CD4-positive, alpha-beta T cell treated with Interleukin-10 for 1 hour (primary cell): ENCODE data around the gene PIEZO2.

Experiments
- DNase-seq: peaks from one replicate; pipeline ENCODE4 v3.0.0-alpha.2; 2020

PIEZO2 gene

DNA sequence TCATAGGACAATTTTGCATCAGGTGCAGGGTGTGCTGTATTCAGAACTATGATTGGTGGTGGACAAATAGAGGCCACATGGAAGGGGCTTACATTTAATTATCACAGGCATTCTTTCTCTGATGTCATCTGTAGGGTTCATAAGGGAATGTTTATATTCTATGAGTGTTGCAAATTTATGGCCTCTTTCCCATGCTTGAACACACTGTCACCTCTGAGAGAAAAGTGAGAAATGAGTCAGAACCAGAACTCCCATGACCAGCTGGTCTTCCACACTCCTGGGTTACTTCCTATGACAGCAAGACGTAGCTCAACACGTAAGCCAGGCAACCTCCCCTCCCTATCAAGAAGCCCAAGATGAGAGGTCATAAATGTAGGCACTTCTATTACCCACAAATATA is 310.8 kb downstream of the PIEZO2 start:
- DNase-seq, result no peak

DNA sequence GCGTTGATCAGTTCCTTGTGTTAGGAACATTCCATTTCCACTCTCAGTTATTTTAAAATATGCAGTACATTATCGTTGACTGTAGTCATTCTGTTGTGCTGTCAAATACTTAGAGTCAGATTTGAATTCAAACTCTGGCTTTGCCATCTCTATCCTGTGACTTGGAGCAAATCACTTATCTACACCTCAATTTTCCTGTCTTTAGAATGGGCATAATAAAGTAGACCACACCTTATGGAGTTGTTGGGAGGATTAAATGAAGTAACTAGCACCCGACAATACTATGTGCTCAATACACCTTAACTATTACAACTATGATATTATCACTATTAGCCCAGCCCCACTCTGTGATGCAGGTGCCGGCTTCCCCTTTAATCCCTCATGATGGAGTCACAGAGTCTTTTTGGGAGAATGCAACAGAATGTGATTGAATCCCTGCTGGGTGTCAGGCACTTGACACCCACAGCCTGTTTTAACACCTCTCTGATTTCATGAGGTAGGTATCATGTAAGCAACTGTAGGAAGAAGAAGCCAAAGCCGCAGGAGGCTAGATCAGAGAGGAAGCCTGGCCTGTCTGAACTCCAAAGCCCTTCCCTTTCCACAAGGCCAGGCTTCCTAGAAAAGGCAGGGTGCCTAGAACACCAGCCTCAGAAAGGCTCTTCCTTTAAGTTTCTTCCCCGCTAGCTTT is 315.1 kb downstream of the PIEZO2 start:
- DNase-seq, result no peak

DNA sequence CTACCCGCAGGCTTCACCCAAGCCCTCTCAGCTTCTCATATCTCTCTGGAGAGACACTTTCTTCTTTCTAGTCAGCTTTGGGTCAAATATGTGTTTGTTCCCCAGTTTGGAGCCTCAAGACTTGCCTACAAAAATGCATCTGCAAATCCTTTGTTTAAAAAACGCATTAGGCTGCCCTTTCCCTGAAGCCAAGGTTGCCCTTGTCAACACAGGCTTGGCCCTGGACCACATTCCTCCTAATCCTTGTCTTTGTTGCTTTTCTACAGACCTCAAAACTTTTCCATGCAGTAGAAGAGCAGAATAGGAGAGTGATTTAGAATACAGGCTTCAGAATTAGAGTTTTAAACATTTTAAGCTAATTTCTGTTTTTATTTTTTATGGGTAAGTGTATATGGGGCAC is 315.7 kb downstream of the PIEZO2 start:
- DNase-seq, result no peak

DNA sequence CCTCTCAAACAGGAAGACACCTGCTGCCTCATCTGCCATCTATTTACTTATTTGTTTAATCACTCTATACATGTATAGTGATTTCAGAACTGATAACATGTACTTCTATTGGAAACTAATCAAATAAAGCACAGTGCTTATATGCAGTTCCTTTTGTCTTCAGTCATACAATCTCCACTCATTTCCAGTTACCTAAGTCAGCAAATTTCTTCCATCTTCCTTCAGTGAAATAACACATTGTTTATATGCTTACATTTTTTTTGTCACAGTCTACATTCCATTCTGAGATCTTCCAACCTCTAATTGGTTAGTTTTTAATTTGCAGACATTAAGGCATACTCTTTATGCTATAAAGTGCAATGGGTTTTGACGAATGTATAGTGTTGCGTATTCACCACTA is 323.0 kb downstream of the PIEZO2 start:
- no peak for DNase-seq

DNA sequence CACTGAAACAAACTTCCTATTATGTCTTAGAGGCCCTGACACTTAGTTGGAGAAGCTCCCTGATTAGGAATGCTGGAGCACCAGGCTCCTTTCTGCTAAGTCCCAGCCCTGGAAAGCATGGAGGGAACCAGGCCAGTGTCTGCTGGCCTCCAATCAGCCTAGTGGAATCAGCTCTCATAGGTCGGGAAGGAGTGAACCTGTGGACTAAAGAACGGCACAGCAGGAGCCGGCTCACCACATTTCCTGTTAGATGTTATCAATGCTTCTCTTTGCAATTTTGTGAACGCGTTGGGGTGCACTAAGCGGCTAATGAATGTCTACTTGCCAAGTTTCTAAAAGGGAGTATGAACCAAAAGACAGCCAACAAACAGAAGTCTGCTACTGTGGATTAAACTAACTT is 326.9 kb downstream of the PIEZO2 start:
- no peak for DNase-seq

DNA sequence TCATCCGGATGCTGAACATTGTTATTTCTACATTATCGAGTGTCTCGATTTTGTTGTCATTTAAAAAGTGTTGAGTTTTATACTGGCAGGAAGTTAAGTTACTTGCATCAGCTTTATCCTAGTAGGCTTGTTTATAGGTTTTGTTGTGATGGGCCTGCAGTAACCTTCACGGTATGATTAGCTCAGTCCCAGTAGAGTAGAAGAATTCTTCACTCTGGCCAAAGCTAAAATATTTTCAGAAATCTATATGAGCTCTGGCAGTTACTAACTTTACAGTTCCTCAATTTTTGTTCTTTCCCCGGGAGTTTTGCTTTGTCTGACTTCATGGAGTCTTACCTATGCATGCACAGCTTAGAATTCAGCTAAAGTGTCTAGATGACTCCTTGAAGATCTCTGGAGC is 328.7 kb downstream of the PIEZO2 start:
- no peak for DNase-seq

DNA sequence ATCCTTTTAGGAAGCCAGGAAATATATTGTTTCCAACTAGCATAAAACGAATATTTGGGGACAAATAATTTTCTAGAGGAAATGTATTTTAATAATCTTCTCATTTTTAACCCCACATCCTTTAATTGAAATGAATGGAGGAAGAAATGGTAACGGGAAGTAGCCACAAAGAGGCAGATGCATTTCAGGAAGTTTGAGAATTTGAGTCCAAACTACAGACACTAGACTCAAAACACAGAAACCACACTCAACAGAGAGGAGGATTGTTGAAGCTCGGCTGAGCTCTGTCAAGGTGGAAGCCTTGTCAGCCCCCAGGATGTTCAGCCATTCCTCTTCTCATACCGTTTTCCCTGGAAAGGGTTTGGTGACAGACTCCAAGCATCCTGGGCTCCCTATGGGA is 335.0 kb downstream of the PIEZO2 start:
- no peak for DNase-seq

DNA sequence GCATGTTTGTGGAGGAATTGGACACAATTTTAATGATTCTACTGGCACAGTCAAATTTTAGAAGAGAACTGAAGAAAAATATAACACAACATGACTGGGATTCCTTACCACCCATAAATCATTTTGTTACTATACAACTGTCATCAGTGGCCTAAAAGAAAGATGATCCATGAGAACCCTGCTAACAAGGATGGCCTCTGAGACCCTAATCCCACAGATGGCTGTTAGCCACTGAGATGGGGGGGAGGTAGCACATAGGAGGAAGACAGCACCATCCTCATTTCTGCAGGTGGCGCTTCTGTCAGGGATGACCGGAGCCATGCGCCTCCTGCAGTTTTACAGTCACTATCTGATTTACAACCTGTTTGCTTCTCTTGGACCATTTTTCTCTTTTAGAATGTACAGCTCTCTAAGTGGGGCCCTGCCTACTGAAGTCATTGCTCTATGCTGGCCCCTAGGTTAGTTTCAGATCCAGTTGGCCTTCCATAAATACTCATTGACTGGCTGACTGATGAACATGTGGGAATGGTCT is 343.7 kb downstream of the PIEZO2 start:
- DNase-seq, result no peak

DNA sequence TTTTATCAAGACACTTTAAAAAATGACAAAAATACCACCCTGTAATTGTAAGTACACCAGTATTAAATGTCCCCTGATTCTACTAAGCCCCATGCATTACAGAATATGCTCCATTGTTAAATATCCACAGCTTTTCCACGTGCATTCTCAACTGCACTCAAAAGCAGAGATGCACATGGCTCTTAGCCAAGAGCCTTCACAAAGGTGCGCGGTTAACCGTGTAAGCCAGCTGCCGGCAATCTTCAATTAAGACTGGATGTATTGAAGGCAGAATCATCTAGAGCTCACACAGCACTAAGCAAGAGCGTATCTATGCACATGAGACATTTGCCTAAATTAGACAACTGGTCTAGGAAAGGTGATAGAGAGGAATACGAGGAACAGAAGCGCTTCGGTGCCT is 345.2 kb downstream of the PIEZO2 start:
- DNase-seq, result no peak

DNA sequence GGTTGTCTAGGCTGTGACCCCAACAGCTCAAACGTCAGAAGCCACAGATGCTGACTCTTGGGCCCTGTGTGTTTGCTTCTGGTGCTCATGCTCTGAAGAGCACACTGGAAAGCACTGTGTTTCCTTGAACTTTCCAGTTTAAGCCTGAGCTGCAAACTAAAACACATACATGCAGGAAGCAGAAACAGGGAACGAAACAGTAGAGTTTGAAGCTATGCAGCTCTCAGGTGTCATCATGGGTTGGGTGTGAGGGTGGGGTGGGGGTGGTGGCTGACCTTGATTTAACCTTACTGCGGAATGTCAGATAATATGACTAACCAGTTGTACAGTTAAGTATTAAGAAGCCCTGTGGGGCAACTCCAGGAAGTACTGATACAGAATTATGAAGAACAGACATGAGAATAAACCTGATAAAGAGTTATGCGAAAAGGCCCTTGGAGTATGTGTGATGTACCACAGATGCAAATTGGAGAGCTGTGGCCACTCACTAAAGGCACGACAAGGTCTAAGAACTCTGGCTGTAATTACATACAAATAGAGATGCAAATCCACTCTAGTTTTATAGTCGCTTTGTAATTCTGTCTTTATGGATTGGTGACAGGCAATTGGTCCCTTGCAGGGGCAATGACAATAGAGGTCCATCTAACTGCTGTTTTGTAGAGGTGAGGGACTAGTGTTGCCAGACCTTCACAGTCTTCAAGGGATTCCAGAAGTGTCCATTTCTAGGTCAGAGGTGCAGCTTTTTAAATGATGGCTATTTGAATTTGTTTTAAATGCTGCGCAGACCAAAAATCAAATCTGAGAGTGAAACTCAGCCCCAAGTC is 350.4 kb downstream of the PIEZO2 start:
- no peak for DNase-seq

DNA sequence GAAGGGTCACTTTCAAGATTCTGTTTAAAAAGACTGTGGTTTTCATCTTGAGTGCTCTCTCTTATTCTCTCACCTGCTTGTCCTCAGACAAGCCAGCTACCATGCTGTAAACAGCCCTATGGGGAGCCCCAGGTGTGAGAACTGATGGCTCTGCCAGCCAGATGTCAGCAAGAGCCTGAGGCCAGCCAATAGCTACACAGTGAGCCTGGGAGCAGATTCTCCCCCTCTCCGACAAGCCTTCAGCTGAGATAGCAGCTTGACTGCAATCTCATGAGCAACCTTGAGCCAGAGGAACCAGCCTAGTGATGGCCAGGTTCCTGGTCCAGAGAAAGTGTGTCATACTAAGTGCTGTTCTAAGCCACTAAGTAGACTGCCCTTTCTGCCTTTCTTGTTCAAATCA is 351.5 kb downstream of the PIEZO2 start:
- no peak for DNase-seq

DNA sequence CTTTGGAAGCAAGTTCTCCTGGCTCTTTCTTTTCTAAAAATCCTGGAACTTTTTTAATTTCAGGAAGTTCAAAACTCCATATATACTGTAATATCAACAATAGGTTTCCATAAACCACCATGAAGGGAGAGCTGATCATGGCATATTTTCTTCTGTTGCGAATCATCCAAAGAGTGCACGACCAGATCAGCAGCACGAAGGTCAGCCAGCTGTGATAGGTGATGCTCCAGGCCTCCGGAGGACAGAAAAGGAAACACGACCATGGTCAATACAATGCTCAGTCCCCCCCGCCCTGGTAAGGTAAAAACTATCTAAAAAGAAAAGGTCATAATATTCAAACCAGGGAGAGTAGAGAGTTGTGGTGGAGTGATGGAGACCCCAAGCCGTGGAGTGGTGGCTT is 354.6 kb downstream of the PIEZO2 start:
- no peak for DNase-seq

DNA sequence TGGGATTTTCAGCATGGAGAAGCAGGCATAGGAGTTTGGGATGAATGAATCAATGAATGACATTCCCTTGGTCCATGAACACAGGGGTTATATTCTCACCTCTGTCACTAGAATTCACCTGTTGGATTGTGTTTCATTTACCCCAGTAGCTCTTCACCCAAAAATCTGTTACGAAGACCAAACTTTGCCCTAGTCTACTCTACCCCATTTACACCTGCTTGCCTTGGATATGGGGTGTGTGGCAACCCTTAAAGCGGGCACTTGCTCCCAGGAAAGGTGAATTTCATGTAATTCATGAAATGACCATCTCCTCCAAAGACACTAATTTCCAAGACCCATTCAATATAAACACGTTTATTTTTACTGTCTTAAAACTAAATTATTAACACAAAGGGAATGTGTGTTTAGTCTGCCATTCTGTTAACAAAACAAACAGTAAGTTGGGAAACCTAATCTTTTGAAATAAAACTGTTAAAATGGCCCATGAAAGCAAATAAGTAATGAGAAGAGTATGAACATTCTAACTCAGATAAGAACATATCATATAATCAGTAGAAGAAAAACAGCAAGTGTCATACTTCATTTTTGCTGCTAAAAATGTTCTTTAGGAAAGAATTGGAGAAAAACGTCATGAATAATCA is 355.5 kb downstream of the PIEZO2 start:
- no peak for DNase-seq

DNA sequence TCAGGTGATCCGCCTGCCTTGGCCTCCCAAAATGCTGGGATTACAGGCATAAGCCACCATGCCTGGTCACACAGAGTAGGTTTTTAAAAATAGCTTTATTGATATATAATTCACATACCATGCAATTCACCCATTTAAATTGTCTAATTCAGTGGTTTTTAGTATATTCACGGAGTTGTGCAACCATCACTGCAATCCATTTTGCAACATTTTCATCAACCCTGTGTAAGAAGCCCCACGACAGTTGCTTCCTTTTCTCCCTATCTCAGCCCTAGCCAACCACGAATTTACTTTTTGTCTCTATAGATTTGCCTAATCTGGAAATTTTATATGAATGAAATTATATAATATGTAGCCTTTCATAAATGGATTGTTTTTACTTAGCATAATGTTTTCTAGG is 357.2 kb downstream of the PIEZO2 start:
- no peak for DNase-seq

DNA sequence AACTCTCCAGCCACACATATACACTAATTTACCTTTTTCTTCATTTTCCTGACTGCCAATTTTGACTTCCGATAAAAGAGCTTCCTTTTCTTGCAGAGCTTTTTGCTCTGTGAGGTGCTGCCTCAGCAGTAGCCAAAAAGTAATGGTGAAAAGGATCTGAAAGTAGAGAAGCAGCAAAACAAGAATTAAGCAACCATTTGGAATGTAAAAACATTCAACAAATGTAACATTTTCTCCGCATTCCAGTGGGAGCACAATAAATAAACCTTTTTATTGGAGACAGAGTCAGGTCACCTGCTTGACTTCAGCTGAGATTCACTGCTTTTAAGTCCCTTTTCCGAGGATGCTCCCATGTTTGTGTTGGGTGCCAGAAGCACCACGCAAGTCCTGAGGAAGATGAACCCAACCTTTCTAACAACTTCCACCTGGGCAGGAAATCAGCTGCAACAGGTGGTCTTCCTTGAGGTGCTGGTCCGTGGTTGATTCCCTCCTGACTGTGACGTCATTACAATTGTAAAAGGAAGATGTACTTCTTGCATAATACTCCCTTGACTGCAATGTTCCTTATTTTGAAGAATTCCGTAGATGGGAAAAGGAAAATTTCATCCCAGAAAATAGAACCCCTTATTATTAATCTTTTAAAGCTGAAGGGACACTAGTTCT is 358.1 kb downstream of the PIEZO2 start:
- no peak for DNase-seq

DNA sequence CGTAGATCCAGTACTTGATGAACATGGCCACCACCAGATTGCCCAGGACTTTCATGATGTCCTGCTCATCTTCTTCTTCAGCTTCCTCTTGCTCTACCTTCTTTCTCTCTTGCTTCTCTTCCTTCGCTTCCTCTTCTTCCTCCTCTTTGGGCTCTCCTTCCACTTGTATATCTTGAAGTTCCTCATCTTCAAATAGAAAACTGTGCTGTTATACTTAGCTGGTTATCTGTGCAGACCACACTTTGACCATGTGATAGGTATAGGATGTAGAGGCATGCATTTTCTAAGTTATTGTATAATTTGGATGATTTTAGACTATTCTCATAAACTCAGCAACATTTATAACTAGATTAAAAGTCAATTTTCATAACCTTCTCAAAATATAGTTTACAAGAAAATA is 360.2 kb downstream of the PIEZO2 start:
- no peak for DNase-seq

DNA sequence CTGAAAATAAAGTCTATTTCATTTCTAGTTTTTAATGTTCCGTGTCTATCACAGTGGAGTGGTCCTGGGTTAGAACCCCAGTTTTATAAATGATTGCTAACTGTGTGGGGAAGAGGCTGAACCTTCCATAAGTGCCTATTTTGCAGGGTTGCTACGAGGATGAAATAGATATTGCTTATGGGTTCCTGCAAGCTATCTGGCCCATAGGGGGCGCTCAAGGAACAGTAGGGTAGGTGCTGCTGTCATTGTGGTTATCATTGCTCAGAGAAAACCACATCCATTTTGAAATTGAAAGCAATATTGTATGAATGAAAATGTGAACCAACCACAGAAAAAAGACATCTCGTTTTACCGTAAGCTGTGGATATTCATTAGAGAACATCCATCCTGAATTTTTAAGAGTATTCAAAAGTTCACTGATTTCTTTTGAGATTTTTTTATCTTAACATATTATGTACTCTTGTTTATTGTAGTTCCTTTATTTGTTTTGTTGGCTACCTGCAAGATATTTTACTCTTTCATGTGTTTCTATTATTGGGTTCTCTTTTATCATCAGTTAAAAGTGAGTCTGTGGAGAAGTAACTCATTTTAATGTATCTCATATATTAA is 362.0 kb downstream of the PIEZO2 start:
- peak; percentile 81 for DNase-seq

DNA sequence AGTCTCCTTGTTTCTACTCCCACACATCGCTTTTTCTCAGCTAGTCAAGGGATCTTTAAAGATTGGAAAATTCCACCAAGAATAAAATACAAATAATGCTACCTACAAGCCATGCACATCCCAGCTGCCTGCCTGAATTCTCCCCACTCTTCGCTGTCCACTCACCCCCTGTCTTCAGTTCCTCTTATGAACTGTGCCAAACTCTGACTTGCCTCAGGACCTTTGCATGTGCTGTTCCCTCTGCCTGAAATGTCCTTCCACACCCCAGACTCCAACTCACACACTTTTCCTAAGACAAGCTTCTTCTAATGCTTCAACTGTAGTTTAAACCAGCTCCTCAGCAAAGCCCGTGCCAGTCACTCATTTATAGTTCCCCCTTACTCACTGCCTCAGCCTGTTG is 363.6 kb downstream of the PIEZO2 start:
- no peak for DNase-seq

DNA sequence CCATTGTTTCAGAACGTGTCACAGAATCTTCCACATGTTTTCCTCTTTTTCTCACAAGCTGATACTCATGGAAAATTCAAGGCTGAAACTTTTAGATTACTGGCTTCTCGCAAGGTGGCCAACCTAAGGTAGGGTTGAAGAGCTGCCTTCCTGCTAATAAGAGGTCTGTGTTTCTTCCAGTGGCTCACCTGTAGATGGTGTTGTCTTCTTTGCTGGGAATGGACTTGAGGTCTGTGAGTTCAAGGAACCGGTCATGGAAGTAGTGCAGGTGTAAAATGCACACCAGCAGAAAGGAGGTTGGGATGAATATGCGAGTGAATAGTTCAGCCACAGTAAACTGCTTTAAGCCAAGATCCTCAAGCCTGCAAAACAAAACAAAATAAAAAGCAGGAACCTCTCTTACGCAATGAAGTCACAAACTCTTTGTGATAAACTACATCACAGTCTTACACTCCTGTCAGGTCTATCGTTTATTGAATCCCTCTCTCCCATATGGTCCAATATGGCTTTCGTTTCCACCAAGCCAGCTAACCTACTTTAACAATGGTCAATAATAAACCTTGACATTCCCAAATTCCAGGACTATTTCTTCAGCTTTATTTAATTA is 364.7 kb downstream of the PIEZO2 start:
- no peak for DNase-seq

DNA sequence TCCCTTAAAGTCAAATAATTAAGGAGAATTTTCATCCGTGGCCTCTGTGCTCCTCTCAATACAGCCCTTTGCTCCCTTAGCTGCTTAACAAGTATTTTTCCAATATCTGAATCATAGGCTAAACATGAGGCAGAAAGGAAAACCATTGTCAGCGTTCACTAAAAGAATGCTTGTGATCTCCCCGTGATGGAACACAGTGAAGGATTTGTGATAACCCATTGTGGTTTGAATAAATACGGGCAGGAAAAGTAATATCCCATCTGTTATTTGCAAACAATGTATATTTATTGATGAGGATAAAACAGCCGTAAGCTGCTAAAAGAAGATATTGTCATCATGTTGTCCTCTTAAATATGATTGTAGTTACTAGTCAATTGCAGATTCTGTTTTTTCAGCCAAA is 365.4 kb downstream of the PIEZO2 start:
- no peak for DNase-seq

DNA sequence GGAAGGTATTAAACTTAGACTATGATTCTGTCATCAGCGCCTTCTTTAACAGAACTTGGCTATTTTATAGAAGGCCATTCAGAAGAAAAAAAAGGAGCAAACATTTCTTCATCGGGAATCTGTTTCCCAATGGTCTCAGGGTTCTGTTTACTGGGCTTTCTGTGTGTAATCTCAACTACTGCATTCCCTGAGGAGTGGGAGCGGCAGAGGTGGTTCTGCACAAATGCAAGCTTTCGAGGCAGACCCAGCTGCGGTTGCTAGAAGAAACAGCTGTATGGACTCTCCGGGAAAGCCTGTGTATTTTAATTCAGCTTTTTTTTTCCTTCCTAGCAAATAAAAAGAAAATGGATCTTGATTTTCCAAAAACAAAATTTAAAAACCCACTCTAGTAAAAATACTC is 372.9 kb downstream of the PIEZO2 start:
- no peak for DNase-seq

DNA sequence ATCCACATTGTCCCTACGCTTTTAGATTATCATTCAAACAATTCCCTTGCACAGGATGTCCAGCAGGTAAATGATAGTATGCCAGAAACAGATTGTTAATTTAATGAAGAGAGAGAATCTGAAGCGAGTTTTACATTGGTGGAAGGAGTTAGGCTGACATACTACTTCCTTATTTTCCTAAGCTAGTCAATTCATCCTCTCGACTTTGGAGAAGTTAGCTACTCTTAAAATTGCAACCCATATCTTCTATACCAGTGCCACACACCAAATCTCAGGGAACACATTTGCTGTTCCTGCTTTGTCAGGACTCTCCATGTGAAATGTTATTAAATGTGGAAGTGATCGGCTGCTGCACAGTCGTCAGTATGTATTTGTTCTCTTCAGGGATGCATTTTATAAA is 374.3 kb downstream of the PIEZO2 start:
- DNase-seq, result no peak
